BJ (cell line): Measurements from ENCODE around the gene ZBP1. TPM values are rescaled to one million over a fixed set of nuclear protein-coding genes. Genes with fewer than 3 reads are reported as not detected.

ENCODE experiments used
- CTCF ChIA-PET: fragments of 350-600 bp; formaldehyde crosslinking; extraction: SDS; loops from one replicate; lab custom pipeline; 2021; ENCODE audit warnings: antibody characterized with exemption, inconsistent platforms; lab: Yijun Ruan, JAX
- POLR2A ChIA-PET: fragments of 300-600 bp; sonication (Branson Sonifier 250); formaldehyde crosslinking; extraction: SDS; loops from one replicate; lab custom pipeline; 2021; ENCODE audit warnings: antibody characterized with exemption; lab: Charles Lee
- DNase-seq: peaks from one replicate; pipeline ENCODE4 v3.0.0-alpha.2; 2011; ENCODE audit warnings: low read depth
- H3K27me3 ChIP-seq: 2 replicates; pipeline ENCODE4 v1.6.0; 2011; ENCODE audit warnings: low read length; ENCODE audit not compliant: control insufficient read depth, insufficient read depth
- H3K36me3 ChIP-seq: 2 replicates; pipeline ENCODE4 v1.5.1; 2011; ENCODE audit warnings: low read length; ENCODE audit not compliant: control insufficient read depth, insufficient read depth
- H3K4me3 ChIP-seq: 2 replicates; pipeline ENCODE4 v1.5.1; 2011; ENCODE audit warnings: low read depth, mild to moderate bottlenecking, control low read depth, low read length
- CTCF ChIP-seq: IDR thresholded peaks from 2 replicates; pipeline ENCODE4 v1.5.1; 2011; ENCODE audit warnings: low read depth, mild to moderate bottlenecking, control low read depth, inconsistent platforms, low read length, moderate library complexity; ENCODE audit not compliant: insufficient read depth
- polyA plus RNA-seq: library from polyadenylated mRNA; depleted of rRNA; stranded (reverse); fragments of >200 nt; gene quantifications from 2 replicates; pipeline ENCODE4 v1.2.3, GENCODE V29; 2011

Gene ZBP1
- polyA plus RNA-seq, 1 experiment, result not detected

DNA sequence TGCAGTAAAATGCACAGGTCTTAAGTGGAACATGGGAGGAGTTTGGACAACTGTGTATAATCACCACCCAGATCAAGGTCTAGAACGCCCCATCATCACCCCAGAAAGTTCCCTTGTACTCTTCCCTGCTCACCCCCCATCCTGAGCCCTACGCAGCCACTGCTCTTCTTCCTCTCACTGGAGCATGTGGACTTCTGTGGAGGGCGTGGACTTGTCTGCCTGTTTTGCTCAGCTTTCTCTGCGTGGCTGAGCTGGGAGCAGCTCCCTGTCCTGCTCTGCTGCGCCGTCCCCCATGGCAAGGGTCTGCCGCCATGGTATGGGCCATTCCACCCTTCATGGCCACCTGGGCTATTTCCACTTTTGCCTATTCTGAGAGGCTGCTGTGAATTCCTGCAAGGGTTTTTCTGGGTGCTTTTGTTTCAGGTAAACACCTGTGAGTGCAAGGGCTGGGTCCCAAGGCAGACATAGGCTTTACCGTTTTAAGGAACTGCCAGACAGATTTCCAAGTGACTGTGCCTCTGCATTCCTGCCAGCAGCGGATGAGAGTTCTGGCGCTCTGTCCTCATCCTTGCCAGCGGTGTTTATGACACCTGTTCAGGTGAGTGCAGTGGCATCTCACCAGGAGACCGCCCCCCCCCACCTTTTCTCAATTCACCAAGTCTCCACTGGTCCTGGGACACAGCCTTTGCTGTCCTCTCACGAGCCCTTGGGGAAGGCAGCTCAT, 39.6 kb downstream of the ZBP1 start:
- DNase-seq, result no peak
- CTCF ChIA-PET, result interaction anchor here (1.4 to 1.6 kb wide), 2 partner anchors 10 to 67 kb away, joined by 4 to 5 read pairs; no protein-coding TSS in a partner anchor
- no peak overlapping the region for H3K4me3 ChIP-seq
- H3K27me3 ChIP-seq, result peaks cover 23% of the 10 kb centered on the region
- POLR2A ChIA-PET, result no interaction called here
- no peak for TF ChIP-seq CTCF
- no peaks in the 10 kb centered on the region for H3K36me3 ChIP-seq

DNA sequence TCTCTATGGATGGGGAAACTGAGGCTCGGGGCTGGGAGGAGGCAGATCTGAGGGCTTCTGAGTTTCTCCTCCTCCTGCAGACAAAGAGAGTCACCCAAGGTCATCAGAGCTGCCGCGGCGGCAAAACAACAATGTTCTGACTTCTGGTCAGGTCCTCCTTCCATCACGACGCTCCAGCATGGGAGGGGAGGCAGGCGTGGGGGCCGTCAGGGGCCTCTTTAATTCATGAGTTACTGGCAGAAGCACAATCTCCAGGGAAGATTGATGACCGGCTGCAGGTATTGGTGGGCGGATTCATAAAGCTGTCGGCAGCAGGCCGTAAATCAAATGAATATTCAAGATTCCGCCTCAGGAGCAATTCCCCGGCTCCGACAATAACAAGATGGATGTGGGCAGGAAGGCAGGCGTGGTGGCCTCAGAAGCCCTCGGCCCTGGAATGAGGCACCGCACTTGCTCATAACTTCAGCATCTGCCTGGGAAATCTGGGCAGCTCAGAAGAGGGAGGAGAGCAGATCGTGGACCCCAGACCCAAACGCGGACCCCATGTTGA, 40.3 kb downstream of the ZBP1 start:
- H3K36me3 ChIP-seq, result no peaks in the 10 kb centered on the region
- CTCF ChIA-PET, result interaction anchor here (1.4 kb wide), 1 partner anchor 67 kb away, joined by 5 read pairs; no protein-coding TSS in a partner anchor
- POLR2A ChIA-PET, result no interaction called here
- DNase-seq, result no peak
- TF ChIP-seq CTCF, result no peak
- no peak overlapping the region for H3K4me3 ChIP-seq
- peaks cover 23% of the 10 kb centered on the region for H3K27me3 ChIP-seq

DNA sequence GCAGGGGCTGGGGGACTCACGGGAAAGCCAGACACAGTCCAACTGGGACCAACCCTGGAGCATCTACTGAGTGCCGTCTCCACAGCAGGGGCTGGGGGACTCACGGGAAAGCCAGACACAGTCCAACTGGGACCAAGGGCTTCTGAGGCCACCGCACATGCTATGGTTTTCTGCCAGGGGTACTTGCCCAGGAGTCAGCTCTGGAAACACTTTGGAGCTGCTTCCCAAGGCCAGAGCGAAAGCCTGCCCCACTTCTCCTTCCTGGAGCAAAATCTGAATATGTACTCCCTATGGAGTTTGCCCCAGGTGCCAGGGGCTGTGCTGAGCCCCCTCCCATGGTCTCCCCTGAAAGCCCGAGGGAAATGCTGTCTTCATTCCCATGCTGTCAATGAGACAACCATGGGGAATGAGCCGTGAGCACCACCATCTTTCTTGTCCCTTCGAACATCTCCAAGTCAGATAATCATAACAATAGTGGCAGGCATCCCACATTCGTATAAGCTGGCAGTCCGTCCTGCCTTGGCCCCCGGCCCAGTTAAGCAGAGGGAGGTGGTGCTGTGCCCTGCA, 40.8 kb downstream of the ZBP1 start:
- ChIA-PET CTCF (interaction anchor here (1.0 to 1.4 kb wide), 2 partner anchors 18 to 66 kb away, joined by 3 to 5 read pairs; no protein-coding TSS in a partner anchor), POLR2A (no interaction called here)
- Histone ChIP-seq H3K36me3 (no peaks in the 10 kb centered on the region), H3K27me3 (peaks cover 23% of the 10 kb centered on the region), H3K4me3 (no peak overlapping the region)
- no peak for DNase-seq
- no peak for TF ChIP-seq CTCF

- Histone ChIP-seq H3K27me3 (peaks cover 26% of the 10 kb centered on the region), H3K36me3 (no peaks in the 10 kb centered on the region), H3K4me3 (no peak overlapping the region)
- ChIA-PET CTCF (interaction anchor here (1.0 kb wide), 1 partner anchor 19 kb away, joined by 3 read pairs; no protein-coding TSS in a partner anchor), POLR2A (no interaction called here)
- TF ChIP-seq CTCF, result no peak
- no peak for DNase-seq
These were observed 41.6 kb downstream of the ZBP1 start for GRCh38 chr20:57578476-57579165.
